Measurements from ENCODE around the gene PRB3. TPM values are rescaled to one million over a fixed set of nuclear protein-coding genes. Genes with fewer than 3 reads are reported as not detected.

Gene PRB3
- total and polyA plus RNA-seq, 2 of the 8 experiments (the other 6 are each of a cell fraction or from before 2014, with no cell fraction given): 0.09 to 0.67 TPM

GRCh38 chr12:11228296-11228879 lies 41.1 kb downstream of the PRB3 start:
- no peaks in the 10 kb centered on the region for H3K36me3 ChIP-seq (ENCODE audit: control insufficient read depth in 2 of 4, insufficient read depth in 4 of 4, low read length in 3 of 4)
- H2BK5ac ChIP-seq (ENCODE audit: low read depth, low read length): no peak overlapping the region

More at GRCh38 chr12:11228296-11228879, 41.1 kb downstream of the PRB3 start:
- H3K4me1 ChIP-seq (replicated peaks in 1 of 4; ENCODE audit: control insufficient read depth in 3 of 4, insufficient read depth in 4 of 4, low read length in 3 of 4): no peaks in the 10 kb centered on the region
- H3K18ac ChIP-seq (ENCODE audit: extremely low read depth, low read length): no peak overlapping the region
- H4K20me1 ChIP-seq (replicated peaks in 1 of 2; ENCODE audit: control insufficient read depth in 1 of 2, insufficient read depth in 2 of 2, low read length in 2 of 2): no peaks in the 10 kb centered on the region
- no peak overlapping the region for H2BK20ac ChIP-seq (ENCODE audit: low read length)
- H4K8ac ChIP-seq (ENCODE audit: extremely low read depth, insufficient read depth, low read length): no peak overlapping the region
- no peak overlapping the region for H3K4me2 ChIP-seq (ENCODE audit: insufficient read depth in 1 of 2, low read depth in 2 of 2, low read length in 2 of 2)
- CTCF ChIA-PET (ENCODE audit: partially characterized antibody): interaction anchor here (0.6 to 10.9 kb wide), 20 partner anchors 10 to 457 kb away, joined by 3 to 230 read pairs (median 4); no protein-coding TSS in a partner anchor
- POLR2A ChIA-PET (ENCODE audit: partially characterized antibody): interaction anchor here (1.3 kb wide), 1 partner anchor 249 kb away, joined by 3 read pairs; no protein-coding TSS in a partner anchor
- H3K79me2 ChIP-seq (ENCODE audit: control insufficient read depth in 1 of 2, insufficient read depth in 2 of 2, low read length in 2 of 2): no peaks in the 10 kb centered on the region
- no peak overlapping the region for H2AFZ ChIP-seq (ENCODE audit: low read length)
- no peak overlapping the region for H2BK120ac ChIP-seq (replicated peaks; ENCODE audit: low read depth, low read length)
- H3K79me1 ChIP-seq (ENCODE audit: low read depth, low read length): no peaks in the 10 kb centered on the region
- H3K4ac ChIP-seq (replicated peaks; ENCODE audit: insufficient read length, low read depth, low read length): no peak overlapping the region
- no peak overlapping the region for H3K14ac ChIP-seq (ENCODE audit: insufficient read length)
- TF ChIP-seq SP4 (IDR thresholded peaks at IDR 0.05; ENCODE audit: low read length) (no peak), CTCF (IDR thresholded peaks at IDR 0.05; ENCODE audit: control extremely low read depth in 1 of 3, insufficient read depth in 1 of 3, low read depth in 1 of 3, low read length in 3 of 3) (peak; percentile 73 to 95 (median 94)), RAD21 (IDR thresholded peaks at IDR 0.05 in 1 of 2, conservative IDR thresholded peaks at IDR 0.05 in 1 of 2; ENCODE audit: low read depth in 2 of 2, low read length in 2 of 2) (peak; percentile 95 to 97)
- peak; percentile 56 to 75 for DNase-seq (ENCODE audit: low read depth in 1 of 2, low spot score in 2 of 2)
- H3K23ac ChIP-seq (ENCODE audit: insufficient read length): no peak overlapping the region
- H3K27me3 ChIP-seq (replicated peaks in 1 of 4; ENCODE audit: control insufficient read depth in 3 of 4, extremely low read depth in 1 of 4, insufficient read depth in 3 of 4, low read length in 3 of 4): no peaks in the 10 kb centered on the region
- H3K56ac ChIP-seq (replicated peaks; ENCODE audit: insufficient read length, low read depth, low read length): no peak overlapping the region
- no peak overlapping the region for H3K4me3 ChIP-seq (ENCODE audit: extremely low read depth in 1 of 4, insufficient read depth in 2 of 4, low read depth in 3 of 4, low read length in 4 of 4)
- no peak overlapping the region for H3K9ac ChIP-seq (replicated peaks in 1 of 4; ENCODE audit: extremely low read depth in 1 of 4, low read depth in 3 of 4, low read length in 3 of 4)
- no peak overlapping the region for H4K5ac ChIP-seq (ENCODE audit: insufficient read length, low read depth, low read length)
- H2AK5ac ChIP-seq (ENCODE audit: low read depth, low read length): no peak overlapping the region
- H3K23me2 ChIP-seq (ENCODE audit: low read depth, low read length): no peaks in the 10 kb centered on the region
- WGBS, 2 experiments (ENCODE audit: extremely low coverage in 1 of 2, insufficient coverage in 1 of 2, insufficient read length in 1 of 2, insufficient replicate concordance in 2 of 2, low coverage in 1 of 2, low lambda C conversion rate in 2 of 2, missing lambda C conversion rate in 1 of 2): 61% methylated on average over 5 of the region's 5 CpGs; no CpG with 5 or more reads in 1 of the 2 experiments
- H4K91ac ChIP-seq (replicated peaks; ENCODE audit: insufficient read length, low read length): no peak overlapping the region
- peak; percentile 99 for FAIRE-seq
- no peak overlapping the region for H2BK12ac ChIP-seq (ENCODE audit: low read depth, low read length)
- no peak overlapping the region for H3K27ac ChIP-seq (ENCODE audit: low read depth, low read length)
- no peak overlapping the region for H2BK15ac ChIP-seq (ENCODE audit: low read length)
- H3K9me3 ChIP-seq (ENCODE audit: insufficient read depth in 2 of 2, low read depth in 1 of 2, low read length in 1 of 2): no peaks in the 10 kb centered on the region
